ENCODE data around the gene ALG13.
"Not testable (repeated sequence)": the region's sequence is repeated elsewhere in the genome, so short reads cannot be mapped to it uniquely, and the experiment has no call there.

DNA sequence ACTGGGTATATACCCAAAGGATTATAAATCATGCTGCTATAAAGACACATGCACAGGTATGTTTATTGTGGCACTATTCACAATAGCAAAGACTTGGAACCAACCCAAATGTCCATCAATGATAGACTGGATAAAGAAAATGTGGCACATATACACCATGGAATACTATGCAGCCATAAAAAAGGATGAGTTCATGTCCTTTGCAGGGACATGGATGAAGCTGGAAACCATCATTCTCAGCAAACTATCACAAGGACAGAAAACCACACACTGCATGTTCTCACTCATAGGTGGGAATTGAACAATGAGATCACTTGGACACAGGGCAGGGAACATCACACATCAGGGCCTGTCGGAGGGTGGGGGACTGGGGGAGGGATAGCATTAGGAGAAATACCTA is 109.1 kb downstream of the ALG13 start:
- TF ChIP-seq, protein P1, sequence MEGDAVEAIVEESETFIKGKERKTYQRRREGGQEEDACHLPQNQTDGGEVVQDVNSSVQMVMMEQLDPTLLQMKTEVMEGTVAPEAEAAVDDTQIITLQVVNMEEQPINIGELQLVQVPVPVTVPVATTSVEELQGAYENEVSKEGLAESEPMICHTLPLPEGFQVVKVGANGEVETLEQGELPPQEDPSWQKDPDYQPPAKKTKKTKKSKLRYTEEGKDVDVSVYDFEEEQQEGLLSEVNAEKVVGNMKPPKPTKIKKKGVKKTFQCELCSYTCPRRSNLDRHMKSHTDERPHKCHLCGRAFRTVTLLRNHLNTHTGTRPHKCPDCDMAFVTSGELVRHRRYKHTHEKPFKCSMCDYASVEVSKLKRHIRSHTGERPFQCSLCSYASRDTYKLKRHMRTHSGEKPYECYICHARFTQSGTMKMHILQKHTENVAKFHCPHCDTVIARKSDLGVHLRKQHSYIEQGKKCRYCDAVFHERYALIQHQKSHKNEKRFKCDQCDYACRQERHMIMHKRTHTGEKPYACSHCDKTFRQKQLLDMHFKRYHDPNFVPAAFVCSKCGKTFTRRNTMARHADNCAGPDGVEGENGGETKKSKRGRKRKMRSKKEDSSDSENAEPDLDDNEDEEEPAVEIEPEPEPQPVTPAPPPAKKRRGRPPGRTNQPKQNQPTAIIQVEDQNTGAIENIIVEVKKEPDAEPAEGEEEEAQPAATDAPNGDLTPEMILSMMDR (IDR thresholded peaks at IDR 0.05): not testable (repeated sequence)
- TF ChIP-seq ZFX (IDR thresholded peaks at IDR 0.05; ENCODE audit: borderline replicate concordance): not testable (repeated sequence)

Measured in 22Rv1 (cell line).